ENCODE results near the gene CSHL1. TPM values are rescaled to one million over a fixed set of nuclear protein-coding genes. Genes with fewer than 3 reads are reported as not detected.
A peak's percentile ranks its signal among the peaks of the same experiment; 100 is the strongest.
"Not testable (repeated sequence)": the region's sequence is repeated elsewhere in the genome, so short reads cannot be mapped to it uniquely, and the experiment has no call there.

CSHL1 gene
- total and polyA plus RNA-seq, 8 donors = 0.78 TPM; not detected in 7

GRCh38 chr17:63889026-63889848 is 21.8 kb downstream of the CSHL1 start:
- intact Hi-C loops (cut with DNase I); H3K36me3 ChIP-seq; H3K4me1 ChIP-seq; H3K27me3 ChIP-seq; H3K9me3 ChIP-seq; H3K27ac ChIP-seq; H3K4me3 ChIP-seq: not testable (repeated sequence)
- peak in 1 of 4 donors; percentile 42 for DNase-seq
- peak; percentile 84 for ATAC-seq
- peak; percentile 22 to 30 for TF ChIP-seq CTCF (IDR thresholded peaks at IDR 0.05)

- H3K27me3 ChIP-seq; ATAC-seq; H3K4me1 ChIP-seq; H3K27ac ChIP-seq; H3K36me3 ChIP-seq; H3K4me3 ChIP-seq; intact Hi-C loops (cut with DNase I); DNase-seq; H3K9me3 ChIP-seq: not testable (repeated sequence)
These were observed 25.9 kb downstream of the CSHL1 start for GRCh38 chr17:63885119-63885518.

- H3K27me3 ChIP-seq, DNase-seq, ATAC-seq: not testable (repeated sequence)
These were observed 28.4 kb downstream of the CSHL1 start for GRCh38 chr17:63882626-63883126.

GRCh38 chr17:63881935-63882601 is 29.0 kb downstream of the CSHL1 start, which contains the start of gene GH2:
Gene GH2 (minus strand): TSS chr17:63881944. CDS start chr17:63881801, 143 bp downstream.
- Histone ChIP-seq H3K4me1 (no peaks in the 10 kb centered on the region), H3K27ac (no peak within 1 kb of the TSS), H3K4me3 (no peak within 1 kb of the TSS), H3K27me3 (no peaks in the 10 kb centered on the region), H3K36me3 (no peaks in the 10 kb centered on the region), H3K9me3 (no peaks in the 10 kb centered on the region)
- ATAC-seq (peak; percentile 89), DNase-seq (peak in 1 of 4 donors; percentile 44)
- intact Hi-C loops (cut with DNase I) = no loop called here
- TF ChIP-seq CTCF (IDR thresholded peaks at IDR 0.05) = peak; percentile 21 to 65

More at GRCh38 chr17:63882626-63883126, 28.4 kb downstream of the CSHL1 start:
- H3K4me3 ChIP-seq; intact Hi-C loops (cut with DNase I); H3K4me1 ChIP-seq; H3K9me3 ChIP-seq; H3K27ac ChIP-seq; H3K36me3 ChIP-seq: not testable (repeated sequence)

GRCh38 chr17:63881337-63881736 is 29.7 kb downstream of the CSHL1 start:
- H3K4me1 ChIP-seq; H3K36me3 ChIP-seq; H3K9me3 ChIP-seq; H3K27ac ChIP-seq; H3K27me3 ChIP-seq; DNase-seq; H3K4me3 ChIP-seq; ATAC-seq; intact Hi-C loops (cut with DNase I): not testable (repeated sequence)

GRCh38 chr17:63880706-63881105 is 30.4 kb downstream of the CSHL1 start:
- no peak for ATAC-seq
- no peak for TF ChIP-seq CTCF (IDR thresholded peaks at IDR 0.05)
- Histone ChIP-seq H3K9me3 (no peaks in the 10 kb centered on the region), H3K4me3 (no peak overlapping the region), H3K36me3 (no peaks in the 10 kb centered on the region), H3K27ac (no peak overlapping the region), H3K4me1 (no peaks in the 10 kb centered on the region), H3K27me3 (no peaks in the 10 kb centered on the region)
- no peak for DNase-seq
- intact Hi-C loops (cut with DNase I) = no loop called here

GRCh38 chr17:63878413-63878812 is 32.6 kb downstream of the CSHL1 start:
- ATAC-seq; intact Hi-C loops (cut with DNase I); H3K27ac ChIP-seq; DNase-seq; H3K4me3 ChIP-seq; H3K36me3 ChIP-seq; H3K27me3 ChIP-seq; H3K4me1 ChIP-seq; H3K9me3 ChIP-seq: not testable (repeated sequence)

- H3K27ac ChIP-seq; H3K36me3 ChIP-seq; ATAC-seq; DNase-seq; H3K9me3 ChIP-seq; H3K4me3 ChIP-seq; intact Hi-C loops (cut with DNase I); H3K4me1 ChIP-seq; H3K27me3 ChIP-seq: not testable (repeated sequence)
These were observed 36.4 kb downstream of the CSHL1 start for GRCh38 chr17:63874693-63875092.

- DNase-seq; H3K4me3 ChIP-seq; H3K36me3 ChIP-seq; H3K4me1 ChIP-seq; H3K27me3 ChIP-seq; intact Hi-C loops (cut with DNase I); ATAC-seq; H3K9me3 ChIP-seq; H3K27ac ChIP-seq: not testable (repeated sequence)
These were observed 36.9 kb downstream of the CSHL1 start for GRCh38 chr17:63874061-63874626.

GRCh38 chr17:63873577-63873976 is 37.5 kb downstream of the CSHL1 start, which contains the start of gene CSH2:
Gene CSH2 (minus strand): TSS chr17:63873677. CDS start chr17:63873614, 63 bp downstream.
- H3K9me3 ChIP-seq; H3K4me1 ChIP-seq; H3K27ac ChIP-seq; H3K36me3 ChIP-seq; H3K27me3 ChIP-seq; ATAC-seq; DNase-seq; intact Hi-C loops (cut with DNase I); H3K4me3 ChIP-seq: not testable (repeated sequence)
